ENCODE data around the gene MAPK10.

GRCh38 chr4:86294883-86295282, 65.0 kb downstream of the MAPK10 start:
- no peak for TF ChIP-seq CTCF (conservative IDR thresholded peaks at IDR 0.05 in 1 of 2, IDR thresholded peaks at IDR 0.05 in 1 of 2; ENCODE audit: low read depth in 1 of 2, low read length in 2 of 2)
- no peak for TF ChIP-seq EZH2 (IDR thresholded peaks at IDR 0.05; ENCODE audit: low read length, missing control alignments)

All from fibroblast of lung (primary cell).